ENCODE measurements around the gene DIS3L2.

Gene DIS3L2, protein sequence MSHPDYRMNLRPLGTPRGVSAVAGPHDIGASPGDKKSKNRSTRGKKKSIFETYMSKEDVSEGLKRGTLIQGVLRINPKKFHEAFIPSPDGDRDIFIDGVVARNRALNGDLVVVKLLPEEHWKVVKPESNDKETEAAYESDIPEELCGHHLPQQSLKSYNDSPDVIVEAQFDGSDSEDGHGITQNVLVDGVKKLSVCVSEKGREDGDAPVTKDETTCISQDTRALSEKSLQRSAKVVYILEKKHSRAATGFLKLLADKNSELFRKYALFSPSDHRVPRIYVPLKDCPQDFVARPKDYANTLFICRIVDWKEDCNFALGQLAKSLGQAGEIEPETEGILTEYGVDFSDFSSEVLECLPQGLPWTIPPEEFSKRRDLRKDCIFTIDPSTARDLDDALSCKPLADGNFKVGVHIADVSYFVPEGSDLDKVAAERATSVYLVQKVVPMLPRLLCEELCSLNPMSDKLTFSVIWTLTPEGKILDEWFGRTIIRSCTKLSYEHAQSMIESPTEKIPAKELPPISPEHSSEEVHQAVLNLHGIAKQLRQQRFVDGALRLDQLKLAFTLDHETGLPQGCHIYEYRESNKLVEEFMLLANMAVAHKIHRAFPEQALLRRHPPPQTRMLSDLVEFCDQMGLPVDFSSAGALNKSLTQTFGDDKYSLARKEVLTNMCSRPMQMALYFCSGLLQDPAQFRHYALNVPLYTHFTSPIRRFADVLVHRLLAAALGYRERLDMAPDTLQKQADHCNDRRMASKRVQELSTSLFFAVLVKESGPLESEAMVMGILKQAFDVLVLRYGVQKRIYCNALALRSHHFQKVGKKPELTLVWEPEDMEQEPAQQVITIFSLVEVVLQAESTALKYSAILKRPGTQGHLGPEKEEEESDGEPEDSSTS

DNA sequence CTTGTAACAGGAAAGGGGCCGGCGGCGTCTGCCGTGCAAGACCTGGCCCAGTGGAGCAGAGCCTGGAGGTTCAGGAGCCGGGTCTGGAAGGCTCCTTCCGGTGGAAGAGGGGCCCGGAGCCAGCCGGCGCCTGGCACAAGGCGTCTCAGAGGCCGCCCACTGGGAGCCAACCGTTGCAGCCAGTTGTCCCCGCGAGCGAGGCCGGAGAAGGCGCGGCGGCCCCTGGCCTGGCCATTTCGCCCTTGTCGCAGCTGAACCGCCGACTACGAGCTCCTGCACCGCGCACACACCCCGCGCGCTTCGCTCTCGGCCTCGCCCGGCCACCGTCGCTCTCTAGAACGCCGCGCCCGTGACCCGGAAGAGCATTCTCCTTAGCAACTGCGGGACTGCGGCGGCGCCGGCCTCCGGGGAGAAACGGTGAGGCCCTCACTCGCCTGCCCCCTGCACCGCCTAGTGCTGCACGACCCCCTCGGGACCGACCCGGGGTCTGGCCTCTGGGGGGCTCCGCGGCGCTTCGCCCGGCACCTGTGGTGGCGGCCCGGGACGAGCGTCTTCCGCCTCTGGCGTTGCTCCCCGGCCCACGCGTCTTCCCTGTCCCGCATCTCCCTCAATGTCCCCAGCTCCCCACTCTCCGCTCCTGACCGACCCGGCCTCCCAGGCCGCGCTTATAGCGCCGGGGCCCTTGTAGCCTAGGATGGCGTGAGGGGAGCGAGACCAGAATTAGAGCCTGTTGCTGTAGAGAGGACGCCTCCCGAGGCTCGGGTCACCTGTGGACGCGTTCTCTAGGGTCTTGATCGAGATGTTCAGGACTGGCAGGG, at the start of gene DIS3L2:
DIS3L2 (plus strand) TSS at position 365 of the 818 bp plus-strand sequence. CDS start 53,215 bp downstream, outside the sequence.
- peak; percentile 78 for DNase-seq

GRCh38 chr2:231914077-231914690, 47.3 kb upstream of the DIS3L2 start:
- no peak for DNase-seq

DNA sequence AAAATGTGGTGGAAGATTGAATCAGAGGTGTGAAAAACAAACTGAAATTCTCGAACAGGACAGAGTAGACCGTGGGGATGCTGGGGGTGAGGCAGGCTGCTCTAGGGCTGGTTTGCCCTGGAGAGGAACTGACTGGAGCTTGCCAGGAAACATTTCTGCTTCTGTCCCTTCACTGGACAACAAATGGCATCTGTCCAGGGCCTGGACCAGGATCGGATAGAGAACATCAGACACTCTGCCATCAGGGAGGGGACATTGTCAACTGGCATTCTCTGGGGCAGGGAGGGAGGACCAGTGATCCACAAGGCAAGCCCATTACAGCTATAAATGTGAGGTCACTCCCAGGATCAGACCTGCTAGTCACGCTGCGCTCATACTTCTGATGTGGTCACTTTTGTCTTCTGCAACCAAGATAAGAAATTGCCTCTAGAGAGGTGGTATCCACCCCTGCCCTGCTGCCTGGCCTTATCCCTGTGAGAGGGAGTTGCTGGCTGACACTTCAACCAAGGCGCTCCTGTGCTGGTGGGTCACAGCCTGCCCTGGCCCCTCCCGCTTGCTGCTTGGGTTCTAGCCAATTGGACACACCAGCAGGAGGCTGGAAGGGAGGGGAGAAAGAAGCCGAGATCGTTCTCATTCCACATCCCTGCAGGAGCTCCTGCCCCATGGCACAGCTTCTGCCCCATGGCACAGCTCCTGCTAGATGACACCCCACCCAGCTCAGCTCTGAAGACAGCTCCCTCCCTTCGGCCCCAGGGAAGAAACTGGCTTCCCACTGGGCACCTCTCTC, 44.0 kb upstream of the DIS3L2 start:
- no peak for DNase-seq

DNA sequence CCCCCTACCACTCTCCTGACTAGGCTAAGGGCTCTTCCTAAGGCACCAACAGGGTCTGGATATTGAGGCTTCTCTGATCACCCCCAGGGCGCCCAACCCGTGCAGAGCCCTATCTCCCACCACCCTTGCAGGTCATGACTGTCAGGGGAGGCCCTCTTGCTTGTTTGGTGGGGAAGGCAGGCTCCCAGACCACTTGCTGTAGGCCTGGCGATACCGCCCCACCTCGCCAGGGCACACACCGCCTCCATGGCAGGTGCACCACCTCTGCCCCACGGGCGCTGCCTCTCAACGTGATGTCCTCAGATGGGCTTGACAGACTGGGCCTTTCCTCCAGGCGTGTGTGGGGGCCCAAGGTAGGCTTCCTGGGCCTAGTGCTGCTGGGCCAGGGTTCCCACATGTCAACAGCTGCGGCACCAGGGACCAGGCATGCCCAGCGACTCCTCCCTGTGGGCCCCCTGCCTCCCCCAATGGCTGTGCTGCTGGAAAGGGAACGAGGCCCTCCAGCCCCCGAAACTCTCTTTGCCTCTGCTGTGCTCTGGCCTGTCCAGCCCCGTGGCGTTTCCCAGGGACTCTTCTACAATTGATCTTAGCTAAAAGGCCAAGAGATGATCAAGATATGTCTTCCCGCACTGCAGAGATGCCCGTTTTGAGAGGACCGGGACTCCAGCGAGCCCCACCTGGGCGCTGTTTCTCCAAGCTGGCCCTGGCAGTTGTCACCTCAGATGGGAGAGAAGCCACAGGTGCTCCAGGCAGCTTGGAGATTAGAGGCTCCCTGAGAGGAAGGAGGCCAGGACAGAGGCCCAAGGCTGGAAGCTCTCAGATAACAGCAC, 42.8 kb upstream of the DIS3L2 start:
- no peak for DNase-seq

DNA sequence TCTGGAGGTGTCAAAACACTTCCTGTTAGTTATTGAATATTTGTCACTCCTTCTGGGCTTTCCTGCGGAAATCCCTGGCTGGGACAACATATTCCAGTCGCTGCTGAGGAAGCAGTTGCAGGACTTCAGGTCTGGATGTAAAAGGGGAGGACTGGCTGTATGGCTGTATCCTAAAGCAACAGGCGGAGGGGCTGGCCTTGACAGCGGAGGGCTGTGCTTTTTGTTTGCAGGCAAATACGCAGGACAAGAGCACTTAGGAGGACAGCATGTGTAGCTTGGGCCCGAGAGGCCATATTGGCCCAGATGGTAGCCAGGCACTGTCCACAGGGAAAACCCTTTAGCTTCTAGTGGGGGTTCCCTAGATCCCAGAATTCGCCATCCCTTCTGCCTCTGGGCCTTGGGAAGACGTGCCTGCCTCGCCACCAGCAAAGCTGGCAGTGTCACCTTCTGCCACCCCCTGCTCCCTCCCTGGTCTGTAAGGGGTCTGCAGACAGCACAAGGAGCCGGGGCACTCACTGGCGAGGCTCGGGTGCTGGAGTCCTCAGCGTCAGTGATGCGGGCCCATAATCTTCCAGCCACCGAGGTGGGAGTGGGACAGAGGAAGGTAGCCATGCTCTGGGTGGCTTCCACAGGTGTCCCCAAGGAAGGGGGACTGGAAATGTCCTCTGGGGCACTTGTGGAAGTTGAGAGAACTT, 42.0 kb upstream of the DIS3L2 start:
- DNase-seq = no peak

- DNase-seq = no peak
These were observed 41.1 kb upstream of the DIS3L2 start for GRCh38 chr2:231920366-231920765.

- no peak for DNase-seq
These were observed 40.7 kb upstream of the DIS3L2 start for GRCh38 chr2:231920795-231921194.

DNA sequence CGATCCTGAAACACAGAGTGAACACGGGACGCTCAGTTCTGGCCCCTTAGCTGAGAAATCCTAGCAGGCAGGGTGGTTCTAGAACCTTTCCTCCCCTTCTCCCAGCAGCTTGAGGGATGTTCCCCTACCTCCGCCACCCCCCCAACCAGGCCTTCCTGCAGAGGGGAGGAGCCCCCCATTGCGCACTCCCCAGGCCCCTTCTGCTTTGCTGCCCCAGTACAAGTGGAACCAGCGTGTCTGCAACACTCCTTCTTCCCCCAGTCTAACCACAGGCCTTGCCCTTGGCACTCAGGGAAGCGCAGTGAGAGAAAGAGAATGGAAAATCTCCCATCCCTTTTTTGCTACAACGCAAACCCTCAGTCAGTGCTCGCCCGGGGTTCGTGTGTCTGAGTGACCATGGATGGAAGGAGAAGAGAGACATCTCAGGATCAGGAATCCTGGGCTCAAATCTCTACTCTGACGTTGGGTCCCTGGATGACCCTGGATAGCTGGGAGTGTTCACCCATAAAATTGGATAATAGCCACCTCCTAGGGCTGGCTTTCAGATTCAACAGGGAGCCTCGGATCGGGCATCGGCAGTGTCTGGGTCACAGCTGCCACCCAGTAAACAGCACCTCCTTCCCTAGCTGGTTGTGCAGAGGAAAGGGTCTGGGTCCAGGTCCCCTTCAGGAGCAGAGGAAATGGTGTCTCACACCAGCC, 39.1 kb upstream of the DIS3L2 start:
- DNase-seq = no peak

- no peak for DNase-seq
These were observed 38.5 kb upstream of the DIS3L2 start for GRCh38 chr2:231923010-231923344.

DNA sequence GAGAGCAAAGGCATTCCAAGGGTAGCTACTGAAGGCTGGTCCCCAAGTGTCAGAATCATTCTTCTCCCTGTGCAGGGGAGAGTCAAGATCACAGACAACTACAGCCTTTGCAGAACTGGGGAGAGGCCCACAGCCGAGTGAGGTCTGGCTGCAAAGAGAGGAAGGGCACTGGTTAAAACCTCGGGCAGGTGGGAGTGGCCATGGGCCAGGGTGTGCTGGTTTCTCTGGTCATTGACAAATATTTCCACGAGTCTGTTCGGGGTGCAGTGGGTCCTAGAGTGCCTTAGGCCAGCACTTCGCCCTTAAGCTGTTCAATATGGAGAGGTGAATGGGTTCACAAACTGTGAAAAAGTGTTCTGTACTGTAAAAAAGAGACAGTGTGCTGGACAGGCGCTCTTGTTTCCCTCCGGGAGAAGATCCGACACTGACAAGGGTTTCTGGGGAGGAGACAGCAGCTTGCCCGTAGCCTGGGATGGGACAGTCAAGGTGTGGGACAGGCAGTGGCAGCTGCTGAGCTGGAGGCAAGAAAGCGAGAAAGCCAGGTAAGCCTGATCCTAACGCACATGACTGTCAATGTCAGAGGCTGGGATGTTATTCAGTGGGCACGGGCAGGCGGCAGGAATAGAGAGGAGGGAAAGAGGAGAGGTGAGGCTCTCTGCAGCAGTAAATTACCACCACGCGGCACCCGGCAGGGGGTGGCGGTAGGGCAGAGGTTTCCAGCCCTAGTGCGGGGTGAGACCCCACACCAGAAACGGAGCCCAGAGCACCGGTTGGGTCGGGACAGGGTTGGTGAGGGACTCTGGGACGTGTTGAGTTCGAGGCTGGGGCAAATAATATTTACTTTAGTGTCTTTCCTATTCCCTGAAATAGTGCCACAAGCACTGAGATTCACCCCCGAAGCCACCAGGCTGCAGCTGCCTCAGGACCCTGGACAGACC, 37.3 kb upstream of the DIS3L2 start:
- no peak for DNase-seq

DNA sequence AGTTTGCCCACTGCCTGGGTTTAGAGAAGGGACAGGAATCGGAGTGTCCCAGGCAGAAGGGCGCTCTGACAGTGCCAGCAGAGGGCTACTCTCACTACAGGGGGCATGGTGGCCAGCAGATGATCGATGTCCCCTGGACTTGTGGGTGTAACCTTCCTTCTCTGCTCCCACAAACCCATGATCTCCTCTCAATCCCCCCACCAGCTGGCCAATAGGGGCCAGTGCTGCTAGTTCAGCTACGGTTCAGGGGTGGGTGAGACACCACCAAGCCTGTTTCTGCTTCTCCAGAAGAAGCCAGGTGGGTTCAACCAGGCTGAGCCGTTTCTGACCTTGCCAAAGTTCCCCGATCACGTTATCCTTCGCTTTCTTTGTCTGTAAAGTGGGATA, 36.6 kb upstream of the DIS3L2 start:
- DNase-seq = no peak

DNA sequence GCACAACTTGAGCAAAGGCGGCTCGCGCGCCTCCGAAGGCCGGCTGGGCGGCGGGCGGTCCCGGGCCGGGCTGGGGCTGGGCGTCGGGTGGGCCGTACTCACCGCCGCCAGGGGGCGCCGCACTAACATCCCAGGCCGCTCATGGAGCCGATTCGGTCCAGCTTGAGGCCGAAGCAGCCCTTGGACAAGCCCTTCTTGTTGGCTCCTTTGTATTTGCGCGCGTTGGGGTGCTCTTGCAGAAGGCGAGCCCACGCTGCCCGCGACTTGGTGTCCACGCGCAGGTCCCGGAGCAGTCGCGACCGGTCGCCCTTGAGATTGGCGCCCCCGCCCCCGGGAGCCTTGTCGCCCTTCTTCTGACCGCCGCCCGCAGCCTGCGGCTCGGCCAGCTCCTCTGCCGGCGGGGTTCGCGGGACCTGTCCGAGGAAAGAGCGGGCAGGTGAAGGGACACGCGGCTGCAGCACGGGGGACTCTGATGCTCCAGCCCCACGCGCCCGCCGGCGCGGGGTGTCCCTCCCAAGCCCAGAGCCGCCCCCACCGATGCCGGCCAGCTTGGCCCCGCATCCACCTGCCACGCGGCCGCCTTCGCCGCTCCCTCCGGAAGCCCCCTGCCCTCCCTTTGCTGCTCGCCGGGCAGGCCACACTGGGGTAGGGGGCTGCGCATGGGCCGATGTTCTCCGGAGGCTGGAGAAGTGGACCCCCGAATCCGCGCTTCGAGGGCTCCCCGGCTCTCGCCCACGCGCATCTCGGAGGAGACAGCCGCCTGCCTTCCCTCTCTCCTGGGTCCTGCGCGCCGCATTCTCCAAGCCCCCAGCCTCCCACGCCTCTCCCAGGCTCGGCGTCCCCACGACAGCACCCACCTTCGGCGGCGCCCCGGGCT, 36.0 kb upstream of the DIS3L2 start:
- peak; percentile 57 for DNase-seq

GRCh38 chr2:231926180-231926741, 35.3 kb upstream of the DIS3L2 start, which contains the start of gene NPPC:
Gene NPPC, minus strand, starts transcription at chr2:231926396. Its CDS starts 147 bp downstream, at chr2:231926249.
- DNase-seq = peak; percentile 20

GRCh38 chr2:231926761-231927565, 34.5 kb upstream of the DIS3L2 start:
- no peak for DNase-seq

DNA sequence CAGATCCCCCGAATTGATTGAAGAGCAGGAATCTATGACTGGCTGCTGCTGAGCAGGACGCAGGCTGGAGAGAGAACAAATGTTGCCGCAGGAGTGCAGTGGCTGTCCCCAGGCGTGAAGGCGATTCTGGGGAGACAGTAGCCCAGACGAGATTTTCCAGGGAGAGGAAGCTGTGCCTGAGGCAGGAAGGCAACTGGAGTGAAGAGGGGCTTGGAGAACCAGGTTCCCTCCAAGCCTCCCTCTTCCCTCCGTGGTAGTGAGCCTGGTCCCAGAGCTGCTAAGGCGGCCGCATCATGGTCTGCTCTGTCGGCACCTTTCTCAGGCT, 34.0 kb upstream of the DIS3L2 start:
- no peak for DNase-seq

- no peak for DNase-seq
These were observed 33.0 kb upstream of the DIS3L2 start for GRCh38 chr2:231928481-231928880.
